Measurements from ENCODE around the gene AQP5. TPM values are rescaled to one million over a fixed set of nuclear protein-coding genes. Genes with fewer than 3 reads are reported as not detected.

AQP5 gene
- total RNA-seq, 2 experiments from 2014 or later, result not detected

DNA sequence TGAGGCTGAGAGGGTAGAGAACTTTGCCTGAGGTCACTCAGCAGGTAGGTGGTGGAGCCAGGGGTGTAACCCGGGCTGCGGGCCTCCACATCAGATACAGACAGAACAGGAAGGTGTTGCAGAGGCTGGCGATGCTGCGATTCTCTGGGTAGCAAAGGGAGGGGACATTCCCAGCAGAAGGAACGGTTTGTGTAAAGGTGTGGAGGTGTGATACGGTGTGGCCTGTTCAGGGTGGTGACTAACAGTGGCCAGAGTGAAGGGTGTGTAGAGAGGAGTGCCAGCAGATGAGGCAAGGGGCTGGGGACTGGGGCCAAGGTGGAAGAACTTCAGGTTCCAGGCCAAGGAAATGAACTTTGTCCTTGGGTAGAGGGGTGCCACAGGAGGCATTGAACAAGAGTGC is 39.7 kb upstream of the AQP5 start:
- TF ChIP-seq, protein P1, sequence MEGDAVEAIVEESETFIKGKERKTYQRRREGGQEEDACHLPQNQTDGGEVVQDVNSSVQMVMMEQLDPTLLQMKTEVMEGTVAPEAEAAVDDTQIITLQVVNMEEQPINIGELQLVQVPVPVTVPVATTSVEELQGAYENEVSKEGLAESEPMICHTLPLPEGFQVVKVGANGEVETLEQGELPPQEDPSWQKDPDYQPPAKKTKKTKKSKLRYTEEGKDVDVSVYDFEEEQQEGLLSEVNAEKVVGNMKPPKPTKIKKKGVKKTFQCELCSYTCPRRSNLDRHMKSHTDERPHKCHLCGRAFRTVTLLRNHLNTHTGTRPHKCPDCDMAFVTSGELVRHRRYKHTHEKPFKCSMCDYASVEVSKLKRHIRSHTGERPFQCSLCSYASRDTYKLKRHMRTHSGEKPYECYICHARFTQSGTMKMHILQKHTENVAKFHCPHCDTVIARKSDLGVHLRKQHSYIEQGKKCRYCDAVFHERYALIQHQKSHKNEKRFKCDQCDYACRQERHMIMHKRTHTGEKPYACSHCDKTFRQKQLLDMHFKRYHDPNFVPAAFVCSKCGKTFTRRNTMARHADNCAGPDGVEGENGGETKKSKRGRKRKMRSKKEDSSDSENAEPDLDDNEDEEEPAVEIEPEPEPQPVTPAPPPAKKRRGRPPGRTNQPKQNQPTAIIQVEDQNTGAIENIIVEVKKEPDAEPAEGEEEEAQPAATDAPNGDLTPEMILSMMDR (conservative IDR thresholded peaks at IDR 0.05; ENCODE audit: low read length), result no peak
- no peak for TF ChIP-seq EZH2phosphoT487 (IDR thresholded peaks at IDR 0.05; ENCODE audit: borderline replicate concordance, low read depth, low read length)
- no TSS peak for BruUV-seq (replicated peaks)
- Histone ChIP-seq H3K27ac (ENCODE audit: low read depth, low read length, poor library complexity, severe bottlenecking) (no peak overlapping the region), H3K4me1 (ENCODE audit: insufficient read depth, low read length, poor library complexity, severe bottlenecking) (no peaks in the 10 kb centered on the region), H3K4me3 (ENCODE audit: low read depth, low read length, poor library complexity, severe bottlenecking) (no peak overlapping the region), H3K9me2 (ENCODE audit: insufficient read depth, low read length) (no peaks in the 10 kb centered on the region), H3K36me3 (ENCODE audit: insufficient read depth, low read length) (no peaks in the 10 kb centered on the region), H3K79me2 (ENCODE audit: insufficient read depth, low read depth, low read length) (no peaks in the 10 kb centered on the region), H4K20me1 (ENCODE audit: insufficient read depth, low read length) (no peaks in the 10 kb centered on the region), H2AFZ (ENCODE audit: low read length) (no peak overlapping the region), H3K9me3 (ENCODE audit: low read length) (no peaks in the 10 kb centered on the region), H3K4me2 (ENCODE audit: low read length) (no peak overlapping the region)
- ChIA-PET POLR2A (no interaction called here), CTCF (ENCODE audit: unreplicated experiment) (no interaction called here)
- intact Hi-C loops (cut with micrococcal nuclease; ENCODE audit: unreplicated experiment), result no loop called here
- DNase-seq (ENCODE audit: low spot score), result no peak

DNA sequence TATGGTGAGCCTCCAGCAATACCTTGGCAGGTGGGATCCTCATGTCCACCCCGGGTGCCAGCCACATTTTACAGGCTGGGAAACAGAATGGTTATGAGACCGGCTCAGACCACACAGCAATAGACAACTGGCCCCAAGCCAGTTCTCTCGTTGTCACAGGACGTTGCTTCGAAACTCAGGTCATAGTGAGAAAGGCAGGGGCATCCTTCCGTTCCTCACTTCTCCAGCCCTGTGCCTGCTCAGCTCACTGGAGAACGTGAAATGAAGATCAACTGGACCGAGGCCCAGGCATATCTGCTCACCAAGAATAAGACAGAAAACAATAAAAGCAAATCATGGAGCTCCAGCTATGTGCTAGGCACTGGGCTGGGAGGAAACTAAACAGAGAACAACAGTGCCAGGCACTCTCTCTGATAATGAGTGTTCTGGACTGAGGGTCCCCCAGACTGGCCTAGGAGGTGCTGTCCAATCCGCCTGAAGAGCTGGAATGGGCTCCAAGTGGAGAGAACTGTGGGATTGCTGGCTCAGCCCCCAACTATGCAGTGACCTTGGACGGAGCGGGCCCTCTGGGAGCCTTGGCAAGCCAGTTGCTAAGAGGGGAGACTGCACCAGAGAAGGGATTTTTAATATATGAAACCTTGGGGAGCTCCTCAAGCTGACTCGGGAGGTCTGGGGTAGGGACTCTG is 39.2 kb upstream of the AQP5 start:
- Histone ChIP-seq H2AFZ (ENCODE audit: low read length) (no peak overlapping the region), H3K9me2 (ENCODE audit: insufficient read depth, low read length) (no peaks in the 10 kb centered on the region), H4K20me1 (ENCODE audit: insufficient read depth, low read length) (no peaks in the 10 kb centered on the region), H3K36me3 (ENCODE audit: insufficient read depth, low read length) (no peaks in the 10 kb centered on the region), H3K27ac (ENCODE audit: low read depth, low read length, poor library complexity, severe bottlenecking) (no peak overlapping the region), H3K4me1 (ENCODE audit: insufficient read depth, low read length, poor library complexity, severe bottlenecking) (no peaks in the 10 kb centered on the region), H3K4me2 (ENCODE audit: low read length) (no peak overlapping the region), H3K9me3 (ENCODE audit: low read length) (no peaks in the 10 kb centered on the region), H3K79me2 (ENCODE audit: insufficient read depth, low read depth, low read length) (no peaks in the 10 kb centered on the region), H3K4me3 (ENCODE audit: low read depth, low read length, poor library complexity, severe bottlenecking) (no peak overlapping the region)
- no TSS peak for BruUV-seq (replicated peaks)
- ChIA-PET CTCF (ENCODE audit: unreplicated experiment) (no interaction called here), POLR2A (no interaction called here)
- intact Hi-C loops (cut with micrococcal nuclease; ENCODE audit: unreplicated experiment), result no loop called here
- TF ChIP-seq EZH2phosphoT487 (IDR thresholded peaks at IDR 0.05; ENCODE audit: borderline replicate concordance, low read depth, low read length), result no peak
- TF ChIP-seq, protein P1 (conservative IDR thresholded peaks at IDR 0.05; ENCODE audit: low read length), result no peak
- DNase-seq (ENCODE audit: low spot score), result no peak

DNA sequence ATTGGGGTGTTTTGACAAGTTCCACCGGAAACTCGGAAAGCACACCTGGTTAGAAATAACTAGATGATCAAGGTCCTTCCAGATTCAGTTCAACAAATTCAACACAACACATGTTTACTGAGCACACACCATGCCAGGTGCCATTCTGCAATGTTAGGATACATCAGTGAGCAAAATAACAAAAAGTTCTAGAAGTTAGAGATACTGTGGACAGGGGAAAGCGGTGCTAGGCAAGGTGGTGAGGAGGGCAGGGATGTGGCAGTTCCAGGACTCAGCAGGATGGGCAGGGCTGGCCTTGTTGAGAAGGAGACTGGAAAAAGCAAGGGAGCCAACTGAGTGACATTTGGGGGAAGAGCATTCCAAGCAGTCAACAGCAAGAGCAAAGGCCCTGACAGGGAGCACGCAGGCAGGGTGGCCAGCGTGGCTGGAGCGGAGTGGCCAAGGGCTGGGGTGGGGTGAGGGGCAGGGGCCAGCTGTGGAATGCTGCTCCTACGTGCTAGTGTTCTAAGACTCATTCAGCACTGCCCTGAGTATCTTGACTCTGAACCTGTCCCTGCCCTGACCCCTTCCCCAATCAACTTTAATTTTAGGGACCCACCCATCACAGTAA is 38.5 kb upstream of the AQP5 start:
- Histone ChIP-seq H3K4me1 (ENCODE audit: insufficient read depth, low read length, poor library complexity, severe bottlenecking) (no peaks in the 10 kb centered on the region), H3K79me2 (ENCODE audit: insufficient read depth, low read depth, low read length) (no peaks in the 10 kb centered on the region), H3K9me2 (ENCODE audit: insufficient read depth, low read length) (no peaks in the 10 kb centered on the region), H4K20me1 (ENCODE audit: insufficient read depth, low read length) (no peaks in the 10 kb centered on the region), H3K36me3 (ENCODE audit: insufficient read depth, low read length) (no peaks in the 10 kb centered on the region), H3K9me3 (ENCODE audit: low read length) (no peaks in the 10 kb centered on the region), H3K4me2 (ENCODE audit: low read length) (no peak overlapping the region), H3K27ac (ENCODE audit: low read depth, low read length, poor library complexity, severe bottlenecking) (no peak overlapping the region), H3K4me3 (ENCODE audit: low read depth, low read length, poor library complexity, severe bottlenecking) (no peak overlapping the region), H2AFZ (ENCODE audit: low read length) (no peak overlapping the region)
- intact Hi-C loops (cut with micrococcal nuclease; ENCODE audit: unreplicated experiment), result no loop called here
- no TSS peak for BruUV-seq (replicated peaks)
- POLR2A ChIA-PET, result no interaction called here
- CTCF ChIA-PET (ENCODE audit: unreplicated experiment), result no interaction called here
- TF ChIP-seq EZH2phosphoT487 (IDR thresholded peaks at IDR 0.05; ENCODE audit: borderline replicate concordance, low read depth, low read length), result no peak
- TF ChIP-seq, protein P1 (conservative IDR thresholded peaks at IDR 0.05; ENCODE audit: low read length), result no peak
- DNase-seq (ENCODE audit: low spot score), result no peak
